WTC11 (cell line): ENCODE data around the gene LRRFIP1.

Source experiments
- CBFB ChIP-seq: sonication (generic); formaldehyde crosslinking; IDR thresholded peaks from 2 replicates; pipeline ENCODE4 v1.8.1; 2022; ENCODE audit warnings: mild to moderate bottlenecking, low read depth, missing genetic modification reagents
- ESRRA ChIP-seq: sonication (generic); formaldehyde crosslinking; IDR thresholded peaks from 2 replicates; pipeline ENCODE4 v1.8.1; 2022; ENCODE audit warnings: mild to moderate bottlenecking, missing genetic modification reagents, borderline replicate concordance
- JUN ChIP-seq: sonication (generic); formaldehyde crosslinking; IDR thresholded peaks from 2 replicates; pipeline ENCODE4 v1.8.0; 2023; ENCODE audit warnings: mild to moderate bottlenecking, missing genetic modification reagents
- NFYB ChIP-seq: sonication (generic); formaldehyde crosslinking; conservative IDR thresholded peaks from 2 replicates; pipeline ENCODE4 v1.8.0; 2022; ENCODE audit warnings: low read depth, missing genetic modification reagents
- NR1H2 ChIP-seq: sonication (generic); formaldehyde crosslinking; IDR thresholded peaks from 2 replicates; pipeline ENCODE4 v1.9.0; 2021; ENCODE audit warnings: mild to moderate bottlenecking, moderate library complexity, missing genetic modification reagents
- SP1 ChIP-seq: sonication (generic); formaldehyde crosslinking; conservative IDR thresholded peaks from 2 replicates; pipeline ENCODE4 v1.8.1; 2022; ENCODE audit warnings: missing genetic modification reagents
- ZNF121 ChIP-seq: sonication (generic); formaldehyde crosslinking; IDR thresholded peaks from 2 replicates; pipeline ENCODE4 v1.8.0; 2023; ENCODE audit warnings: missing genetic modification reagents
- TF ChIP-seq, protein P1 (sequence below): fragments of 200-600 bp; IDR thresholded peaks from 2 replicates; pipeline ENCODE4 v1.8.0; 2022; ENCODE audit warnings: antibody characterized with exemption
- TF ChIP-seq, protein P2 (sequence below): sonication (generic); formaldehyde crosslinking; IDR thresholded peaks from 2 replicates; pipeline ENCODE4 v1.8.1; 2022; ENCODE audit warnings: low read depth, mild to moderate bottlenecking, moderate library complexity, missing genetic modification reagents, borderline replicate concordance
- TF ChIP-seq, protein P3 (sequence below): fragments of 250-450 bp; sonication (Bioruptor Pico); IDR thresholded peaks from 2 replicates; pipeline ENCODE4 v2.1.2; 2022; ENCODE audit warnings: mild to moderate bottlenecking, moderate library complexity
- TF ChIP-seq, protein P4 (sequence below): sonication (generic); formaldehyde crosslinking; IDR thresholded peaks from 2 replicates; pipeline ENCODE4 v1.8.0; 2023; ENCODE audit warnings: missing genetic modification reagents

DNA sequence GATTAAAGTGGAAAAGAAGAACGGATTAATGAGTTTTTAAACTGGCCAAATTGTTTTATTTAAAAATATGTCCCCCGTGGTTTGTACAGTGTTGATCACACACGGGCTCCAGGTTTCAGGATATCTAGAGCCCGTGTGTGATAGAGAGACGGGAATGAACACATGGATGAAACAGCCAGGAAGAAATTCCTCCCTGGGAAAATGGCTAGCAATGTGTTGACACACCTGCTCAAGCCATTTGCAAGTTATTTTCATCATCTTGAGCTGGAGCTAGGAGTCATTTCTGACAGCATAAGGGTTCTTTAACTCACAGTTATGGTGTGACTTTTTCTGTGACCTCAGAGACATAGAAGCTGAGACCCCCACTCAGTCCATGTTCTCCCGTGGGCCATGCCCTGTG is 81.6 kb downstream of the LRRFIP1 start:
- TF ChIP-seq, protein P1, sequence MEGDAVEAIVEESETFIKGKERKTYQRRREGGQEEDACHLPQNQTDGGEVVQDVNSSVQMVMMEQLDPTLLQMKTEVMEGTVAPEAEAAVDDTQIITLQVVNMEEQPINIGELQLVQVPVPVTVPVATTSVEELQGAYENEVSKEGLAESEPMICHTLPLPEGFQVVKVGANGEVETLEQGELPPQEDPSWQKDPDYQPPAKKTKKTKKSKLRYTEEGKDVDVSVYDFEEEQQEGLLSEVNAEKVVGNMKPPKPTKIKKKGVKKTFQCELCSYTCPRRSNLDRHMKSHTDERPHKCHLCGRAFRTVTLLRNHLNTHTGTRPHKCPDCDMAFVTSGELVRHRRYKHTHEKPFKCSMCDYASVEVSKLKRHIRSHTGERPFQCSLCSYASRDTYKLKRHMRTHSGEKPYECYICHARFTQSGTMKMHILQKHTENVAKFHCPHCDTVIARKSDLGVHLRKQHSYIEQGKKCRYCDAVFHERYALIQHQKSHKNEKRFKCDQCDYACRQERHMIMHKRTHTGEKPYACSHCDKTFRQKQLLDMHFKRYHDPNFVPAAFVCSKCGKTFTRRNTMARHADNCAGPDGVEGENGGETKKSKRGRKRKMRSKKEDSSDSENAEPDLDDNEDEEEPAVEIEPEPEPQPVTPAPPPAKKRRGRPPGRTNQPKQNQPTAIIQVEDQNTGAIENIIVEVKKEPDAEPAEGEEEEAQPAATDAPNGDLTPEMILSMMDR: no peak
- TF ChIP-seq ESRRA (no peak), NFYB (CRISPR knock-in tag) (no peak), SP1 (CRISPR knock-in tag) (no peak), CBFB (CRISPR knock-in tag) (no peak), NR1H2 (CRISPR knock-in tag) (no peak), JUN (CRISPR knock-in tag) (no peak), ZNF121 (no peak)
- TF ChIP-seq, protein P2, sequence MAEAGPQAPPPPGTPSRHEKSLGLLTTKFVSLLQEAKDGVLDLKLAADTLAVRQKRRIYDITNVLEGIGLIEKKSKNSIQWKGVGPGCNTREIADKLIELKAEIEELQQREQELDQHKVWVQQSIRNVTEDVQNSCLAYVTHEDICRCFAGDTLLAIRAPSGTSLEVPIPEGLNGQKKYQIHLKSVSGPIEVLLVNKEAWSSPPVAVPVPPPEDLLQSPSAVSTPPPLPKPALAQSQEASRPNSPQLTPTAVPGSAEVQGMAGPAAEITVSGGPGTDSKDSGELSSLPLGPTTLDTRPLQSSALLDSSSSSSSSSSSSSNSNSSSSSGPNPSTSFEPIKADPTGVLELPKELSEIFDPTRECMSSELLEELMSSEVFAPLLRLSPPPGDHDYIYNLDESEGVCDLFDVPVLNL (CRISPR knock-in tag): no peak
- TF ChIP-seq, protein P3, sequence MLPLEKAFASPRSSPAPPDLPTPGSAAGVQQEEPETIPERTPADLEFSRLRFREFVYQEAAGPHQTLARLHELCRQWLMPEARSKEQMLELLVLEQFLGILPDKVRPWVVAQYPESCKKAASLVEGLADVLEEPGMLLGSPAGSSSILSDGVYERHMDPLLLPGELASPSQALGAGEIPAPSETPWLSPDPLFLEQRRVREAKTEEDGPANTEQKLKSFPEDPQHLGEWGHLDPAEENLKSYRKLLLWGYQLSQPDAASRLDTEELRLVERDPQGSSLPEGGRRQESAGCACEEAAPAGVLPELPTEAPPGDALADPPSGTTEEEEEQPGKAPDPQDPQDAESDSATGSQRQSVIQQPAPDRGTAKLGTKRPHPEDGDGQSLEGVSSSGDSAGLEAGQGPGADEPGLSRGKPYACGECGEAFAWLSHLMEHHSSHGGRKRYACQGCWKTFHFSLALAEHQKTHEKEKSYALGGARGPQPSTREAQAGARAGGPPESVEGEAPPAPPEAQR (CRISPR knock-in tag): no peak
- TF ChIP-seq, protein P4, sequence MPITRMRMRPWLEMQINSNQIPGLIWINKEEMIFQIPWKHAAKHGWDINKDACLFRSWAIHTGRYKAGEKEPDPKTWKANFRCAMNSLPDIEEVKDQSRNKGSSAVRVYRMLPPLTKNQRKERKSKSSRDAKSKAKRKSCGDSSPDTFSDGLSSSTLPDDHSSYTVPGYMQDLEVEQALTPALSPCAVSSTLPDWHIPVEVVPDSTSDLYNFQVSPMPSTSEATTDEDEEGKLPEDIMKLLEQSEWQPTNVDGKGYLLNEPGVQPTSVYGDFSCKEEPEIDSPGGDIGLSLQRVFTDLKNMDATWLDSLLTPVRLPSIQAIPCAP (CRISPR knock-in tag): no peak
